ENCODE results near the gene L3MBTL3.

DNA sequence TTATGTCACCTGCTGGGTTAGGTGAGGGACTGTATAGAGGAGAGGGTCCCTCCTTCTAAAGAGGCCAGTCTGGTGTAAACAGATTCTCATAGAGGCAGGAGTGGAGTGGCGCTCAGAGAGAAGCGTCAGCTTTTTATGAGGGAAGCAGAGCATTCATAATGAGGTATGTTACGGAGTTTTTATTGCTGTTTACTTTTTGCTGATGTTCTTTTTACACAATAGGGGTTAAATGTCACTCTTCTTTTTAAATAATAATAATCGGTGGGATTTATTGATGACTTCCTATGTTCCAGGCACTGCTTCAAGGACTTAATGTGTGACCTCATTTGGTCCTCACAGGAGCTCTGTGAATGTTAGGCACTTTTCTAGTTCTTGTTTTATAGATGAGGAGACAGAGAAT, 79.9 kb downstream of the L3MBTL3 start:
- TF ChIP-seq TAF1 (IDR thresholded peaks at IDR 0.05; ENCODE audit: low read depth) (no peak), EGR1 (IDR thresholded peaks at IDR 0.05) (no peak), EP300 (IDR thresholded peaks at IDR 0.05; ENCODE audit: borderline replicate concordance) (no peak), TEAD4 (IDR thresholded peaks at IDR 0.05) (no peak), YY1 (IDR thresholded peaks at IDR 0.05; ENCODE audit: low read depth) (no peak), TCF12 (IDR thresholded peaks at IDR 0.05; ENCODE audit: low read depth) (no peak), RAD21 (IDR thresholded peaks at IDR 0.05; ENCODE audit: low read depth) (no peak)
- TF ChIP-seq, protein P1, sequence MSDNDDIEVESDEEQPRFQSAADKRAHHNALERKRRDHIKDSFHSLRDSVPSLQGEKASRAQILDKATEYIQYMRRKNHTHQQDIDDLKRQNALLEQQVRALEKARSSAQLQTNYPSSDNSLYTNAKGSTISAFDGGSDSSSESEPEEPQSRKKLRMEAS (IDR thresholded peaks at IDR 0.05), result no peak
- TF ChIP-seq, protein P2, sequence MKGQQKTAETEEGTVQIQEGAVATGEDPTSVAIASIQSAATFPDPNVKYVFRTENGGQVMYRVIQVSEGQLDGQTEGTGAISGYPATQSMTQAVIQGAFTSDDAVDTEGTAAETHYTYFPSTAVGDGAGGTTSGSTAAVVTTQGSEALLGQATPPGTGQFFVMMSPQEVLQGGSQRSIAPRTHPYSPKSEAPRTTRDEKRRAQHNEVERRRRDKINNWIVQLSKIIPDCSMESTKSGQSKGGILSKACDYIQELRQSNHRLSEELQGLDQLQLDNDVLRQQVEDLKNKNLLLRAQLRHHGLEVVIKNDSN (IDR thresholded peaks at IDR 0.05), result no peak
- TF ChIP-seq, protein P3, sequence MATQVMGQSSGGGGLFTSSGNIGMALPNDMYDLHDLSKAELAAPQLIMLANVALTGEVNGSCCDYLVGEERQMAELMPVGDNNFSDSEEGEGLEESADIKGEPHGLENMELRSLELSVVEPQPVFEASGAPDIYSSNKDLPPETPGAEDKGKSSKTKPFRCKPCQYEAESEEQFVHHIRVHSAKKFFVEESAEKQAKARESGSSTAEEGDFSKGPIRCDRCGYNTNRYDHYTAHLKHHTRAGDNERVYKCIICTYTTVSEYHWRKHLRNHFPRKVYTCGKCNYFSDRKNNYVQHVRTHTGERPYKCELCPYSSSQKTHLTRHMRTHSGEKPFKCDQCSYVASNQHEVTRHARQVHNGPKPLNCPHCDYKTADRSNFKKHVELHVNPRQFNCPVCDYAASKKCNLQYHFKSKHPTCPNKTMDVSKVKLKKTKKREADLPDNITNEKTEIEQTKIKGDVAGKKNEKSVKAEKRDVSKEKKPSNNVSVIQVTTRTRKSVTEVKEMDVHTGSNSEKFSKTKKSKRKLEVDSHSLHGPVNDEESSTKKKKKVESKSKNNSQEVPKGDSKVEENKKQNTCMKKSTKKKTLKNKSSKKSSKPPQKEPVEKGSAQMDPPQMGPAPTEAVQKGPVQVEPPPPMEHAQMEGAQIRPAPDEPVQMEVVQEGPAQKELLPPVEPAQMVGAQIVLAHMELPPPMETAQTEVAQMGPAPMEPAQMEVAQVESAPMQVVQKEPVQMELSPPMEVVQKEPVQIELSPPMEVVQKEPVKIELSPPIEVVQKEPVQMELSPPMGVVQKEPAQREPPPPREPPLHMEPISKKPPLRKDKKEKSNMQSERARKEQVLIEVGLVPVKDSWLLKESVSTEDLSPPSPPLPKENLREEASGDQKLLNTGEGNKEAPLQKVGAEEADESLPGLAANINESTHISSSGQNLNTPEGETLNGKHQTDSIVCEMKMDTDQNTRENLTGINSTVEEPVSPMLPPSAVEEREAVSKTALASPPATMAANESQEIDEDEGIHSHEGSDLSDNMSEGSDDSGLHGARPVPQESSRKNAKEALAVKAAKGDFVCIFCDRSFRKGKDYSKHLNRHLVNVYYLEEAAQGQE (IDR thresholded peaks at IDR 0.05; ENCODE audit: low read depth), result no peak
